HG02588 (cell line): ENCODE data around the gene SGCA.

ENCODE experiments used
- ATAC-seq: cut with Tn5 transposase; IDR thresholded peaks from one replicate; pipeline ENCODE4 v1.9.1; 2021; ENCODE audit warnings: mild to moderate bottlenecking, moderate library complexity; ENCODE audit not compliant: unreplicated experiment

The SGCA gene

DNA sequence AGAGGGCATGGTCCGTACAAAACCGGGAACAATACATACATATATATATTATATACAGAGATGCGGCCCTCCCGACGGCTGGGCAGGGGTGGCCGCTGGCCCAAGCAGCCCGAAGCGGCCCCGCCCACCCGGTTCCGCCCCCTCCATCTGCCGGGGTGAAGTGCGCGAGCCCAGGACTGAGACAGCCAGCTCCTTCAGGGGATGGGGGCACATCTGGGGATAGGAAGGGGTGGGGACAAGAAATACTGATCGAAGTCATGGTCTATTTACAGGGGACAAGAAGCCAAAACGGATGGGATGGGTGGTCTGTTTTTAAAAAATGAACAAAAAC lies 32.1 kb upstream of the SGCA start:
- no peak for ATAC-seq

DNA sequence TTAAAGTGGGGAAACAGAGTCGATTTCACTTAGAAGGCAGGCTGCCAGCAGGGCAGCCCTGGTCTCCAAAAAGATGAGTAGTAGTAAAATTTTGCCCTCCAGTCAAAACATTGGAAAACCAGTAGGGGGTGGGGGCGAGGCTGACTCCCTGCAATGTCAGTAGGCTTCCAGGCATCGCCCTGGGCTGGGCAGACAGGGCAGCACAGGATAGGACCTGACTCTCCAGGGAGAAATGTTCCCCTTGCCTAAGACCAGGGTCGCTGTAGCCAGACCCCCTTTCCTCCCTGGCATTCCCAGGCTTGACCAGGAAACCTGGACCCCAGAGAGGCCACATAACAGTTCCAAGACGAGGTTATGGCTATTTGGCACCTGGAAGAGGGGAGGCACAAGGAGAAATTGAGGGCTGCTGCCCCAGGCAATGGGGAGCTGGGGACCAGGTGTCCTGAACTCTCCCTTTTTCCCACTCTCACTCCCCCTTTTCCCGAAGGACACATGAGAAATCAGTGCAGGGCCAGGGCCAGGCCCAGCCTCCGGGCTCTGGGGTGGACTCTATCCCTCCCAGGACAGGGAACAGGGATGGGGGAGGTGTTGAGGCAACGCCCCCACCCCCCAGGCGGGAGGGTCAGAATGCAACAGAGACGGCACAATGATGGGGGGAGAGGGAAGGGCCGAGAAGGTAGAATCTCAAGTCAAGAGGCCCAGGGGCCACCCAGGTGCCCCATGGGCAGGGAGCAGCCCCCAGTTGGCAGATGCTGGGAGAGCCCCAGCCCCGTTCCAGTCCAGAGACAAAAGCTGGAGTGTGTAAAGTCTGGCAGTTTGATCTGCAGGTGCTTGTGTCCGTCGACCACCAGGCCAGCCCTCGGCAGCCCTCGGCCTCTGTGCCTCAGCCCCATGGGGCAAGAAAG lies 31.3 kb upstream of the SGCA start:
- no peak for ATAC-seq

DNA sequence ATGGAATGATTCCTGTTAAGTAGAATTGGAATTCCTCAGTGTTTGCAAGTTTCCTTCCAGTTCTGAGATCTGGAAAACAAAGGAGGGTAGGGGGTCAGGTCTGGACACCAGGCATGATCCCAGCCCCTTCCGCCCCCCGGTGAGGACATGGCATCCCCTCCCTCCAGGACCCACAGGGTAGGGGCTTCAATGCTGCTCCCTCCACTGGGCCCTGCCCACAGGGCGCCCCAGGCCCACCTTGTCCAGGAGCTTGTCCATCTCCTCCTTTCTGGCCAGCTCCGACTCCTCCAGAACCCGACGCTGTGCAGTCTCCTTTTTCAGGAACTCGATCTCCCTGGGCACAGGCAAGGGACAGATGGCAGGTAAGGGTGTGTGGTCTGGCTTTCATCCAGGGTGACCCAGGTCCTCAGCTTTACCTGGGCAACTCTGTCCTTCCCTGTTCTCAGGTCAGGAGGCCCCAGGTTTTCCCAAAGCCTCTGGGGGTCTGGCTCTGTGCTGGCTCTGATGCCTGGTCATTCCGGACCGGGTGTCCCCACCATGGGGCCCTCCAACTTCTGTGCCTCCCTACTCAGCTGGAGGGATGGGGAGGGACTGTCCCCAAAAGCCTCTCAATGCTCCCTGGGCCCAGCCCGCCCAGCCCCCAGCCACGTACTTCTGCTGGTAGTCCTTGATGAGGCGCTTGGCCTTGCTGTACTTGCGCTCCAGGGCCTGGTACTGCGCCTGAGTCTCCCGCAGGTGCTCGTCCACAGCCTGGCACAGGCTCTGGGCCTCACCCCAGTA lies 30.3 kb upstream of the SGCA start:
- no peak for ATAC-seq

DNA sequence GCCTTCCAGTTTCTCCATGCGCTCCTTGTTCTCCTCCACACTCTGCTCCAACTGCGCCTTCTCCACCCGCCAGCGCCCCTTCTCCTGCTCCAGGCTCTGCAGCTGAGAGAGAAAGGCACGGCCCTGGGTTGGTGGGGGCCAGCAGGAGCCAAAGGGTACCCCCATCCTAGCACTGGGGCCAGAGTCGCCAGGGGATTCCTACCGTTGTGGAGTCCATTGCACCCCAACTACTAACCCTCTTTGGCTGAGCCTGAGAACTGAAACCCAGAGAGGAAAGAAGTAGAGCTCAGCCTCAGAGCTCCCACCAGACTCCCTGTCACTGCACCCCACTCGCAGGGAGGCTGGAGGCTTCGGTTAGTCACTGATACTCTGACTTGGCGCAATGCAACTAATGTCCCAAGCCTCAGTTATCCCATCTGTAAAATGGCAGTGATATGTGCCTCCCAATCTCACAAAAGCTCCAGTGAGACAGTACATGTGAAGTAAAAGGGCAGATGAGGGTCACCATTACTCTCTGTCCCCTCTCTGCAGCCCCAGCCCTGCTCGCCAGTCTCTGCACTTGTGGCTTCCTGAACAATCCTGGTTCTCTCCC lies 29.6 kb upstream of the SGCA start:
- no peak for ATAC-seq

DNA sequence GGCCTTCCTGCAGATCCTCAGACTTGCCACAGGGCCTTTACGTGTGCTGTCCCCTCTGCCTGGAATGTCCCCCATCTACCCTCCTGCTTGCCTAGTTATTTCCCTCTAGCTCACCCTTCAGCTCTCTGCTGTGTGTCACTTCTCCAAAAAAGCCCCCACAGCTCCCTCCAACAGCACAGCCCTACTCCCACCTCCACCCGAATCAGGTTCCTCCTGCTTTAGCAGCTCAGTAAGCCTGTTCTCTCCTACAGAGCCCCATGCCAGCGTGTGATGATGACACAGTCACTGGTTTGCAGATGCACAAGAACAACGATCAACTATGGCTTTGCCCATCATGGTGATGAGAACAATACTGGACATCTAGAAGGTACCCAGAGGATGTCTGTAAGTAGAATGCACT lies 28.8 kb upstream of the SGCA start:
- ATAC-seq = no peak

DNA sequence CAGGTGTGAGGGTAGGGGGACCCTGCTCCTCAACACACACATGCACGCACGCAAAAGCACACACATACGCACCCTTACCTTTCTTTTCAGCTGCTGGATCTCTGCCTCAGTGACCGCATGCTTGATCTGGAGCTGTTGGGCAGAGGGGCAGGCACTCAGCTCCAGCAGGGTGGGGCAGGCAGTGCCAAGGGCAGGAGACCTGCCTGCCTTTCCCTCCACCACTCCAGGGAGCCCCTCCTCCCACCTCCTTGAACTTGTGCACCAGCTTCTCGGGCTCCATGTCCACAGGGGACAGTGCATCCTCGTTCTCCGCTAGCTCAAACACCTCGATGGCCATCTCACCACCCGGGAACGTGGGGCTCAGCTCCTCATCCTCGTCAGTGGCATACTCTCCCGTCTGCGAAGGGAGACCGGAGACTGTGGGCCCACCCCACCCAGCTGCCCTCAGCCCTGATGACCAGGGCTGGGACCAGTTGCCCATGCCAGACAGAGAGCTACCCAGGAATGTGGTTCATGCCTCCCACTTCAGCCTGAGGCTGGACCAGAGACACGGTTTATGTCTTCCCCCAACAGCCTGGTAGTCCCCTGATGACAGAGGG lies 26.5 kb upstream of the SGCA start:
- ATAC-seq = no peak

DNA sequence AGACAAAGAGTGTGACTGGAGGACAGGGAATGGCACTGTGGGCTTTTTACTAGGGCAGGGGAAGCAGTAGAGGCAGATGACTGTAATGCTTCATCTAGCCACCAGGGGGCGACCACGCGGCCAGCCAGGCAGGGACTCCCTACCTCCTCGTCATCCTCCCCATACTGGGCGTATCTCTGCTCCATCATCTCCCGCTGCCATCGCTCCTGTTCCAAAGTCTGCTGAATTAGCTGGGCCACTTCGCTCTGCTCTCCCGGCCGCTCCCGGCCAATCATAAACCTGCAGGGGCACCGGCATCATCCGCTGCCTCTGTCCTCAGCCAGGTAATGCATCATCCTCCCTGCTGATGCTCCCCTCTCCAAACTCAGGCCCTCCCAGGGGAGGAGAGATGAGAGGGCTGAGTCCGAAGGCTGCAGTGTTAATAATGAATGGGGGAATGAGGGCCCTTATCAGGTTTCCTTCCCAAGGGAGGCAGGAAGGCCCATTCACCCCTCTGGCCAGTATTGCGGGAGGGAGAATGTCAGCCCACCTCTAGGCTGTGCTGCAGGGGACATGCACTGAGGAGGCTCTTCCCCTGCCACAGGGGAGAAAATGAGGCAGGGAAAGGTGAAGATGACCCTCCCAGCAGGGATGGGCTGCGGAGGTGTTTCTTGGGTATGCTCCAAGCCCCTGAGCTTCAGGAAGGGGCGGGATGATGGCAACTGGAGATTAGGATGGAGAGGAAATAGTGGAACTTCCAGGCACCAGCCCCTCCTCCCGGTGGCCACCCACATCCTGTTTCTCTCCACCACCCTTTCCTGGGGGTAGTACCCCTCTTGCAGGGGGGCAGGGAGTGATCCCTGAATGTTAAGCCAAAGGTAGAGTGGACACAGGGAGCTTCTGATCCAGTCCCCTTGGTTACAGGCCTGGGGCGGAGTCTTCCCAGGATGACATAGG lies 25.6 kb upstream of the SGCA start:
- no peak for ATAC-seq

DNA sequence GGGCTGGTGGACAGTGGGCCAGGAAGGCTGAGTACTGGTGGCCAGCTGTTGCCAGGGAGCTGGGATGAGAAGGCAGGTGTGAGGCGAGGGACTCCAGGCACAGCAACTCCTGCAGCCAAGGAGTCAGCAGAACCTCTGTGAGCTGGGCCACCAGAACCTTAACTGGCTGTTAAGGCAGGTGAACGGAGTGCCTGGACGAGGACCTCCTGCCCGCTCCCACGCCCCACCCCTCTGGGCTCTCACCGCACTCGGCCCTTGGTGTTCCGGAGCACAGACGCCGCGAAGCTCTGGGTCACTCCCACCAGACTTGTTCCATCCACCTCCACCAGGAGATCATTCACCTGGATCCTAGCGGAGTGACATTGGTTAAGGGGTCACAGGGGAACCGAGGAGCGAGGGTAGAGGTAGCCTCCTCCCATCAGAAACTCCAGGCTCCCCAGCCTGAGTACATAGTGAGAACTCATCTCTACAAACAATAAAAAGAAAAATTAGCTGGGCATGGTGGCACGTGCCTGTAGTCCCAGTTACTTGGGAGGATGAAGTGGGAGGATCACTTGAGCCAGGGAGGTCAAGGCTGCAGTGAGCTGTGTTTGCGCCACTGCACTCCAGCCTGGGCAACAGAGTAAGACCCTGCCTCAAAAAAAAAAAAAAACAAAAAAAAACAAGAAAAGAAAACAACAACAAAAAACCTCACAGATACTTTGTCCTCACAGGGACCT lies 24.6 kb upstream of the SGCA start:
- no peak for ATAC-seq

DNA sequence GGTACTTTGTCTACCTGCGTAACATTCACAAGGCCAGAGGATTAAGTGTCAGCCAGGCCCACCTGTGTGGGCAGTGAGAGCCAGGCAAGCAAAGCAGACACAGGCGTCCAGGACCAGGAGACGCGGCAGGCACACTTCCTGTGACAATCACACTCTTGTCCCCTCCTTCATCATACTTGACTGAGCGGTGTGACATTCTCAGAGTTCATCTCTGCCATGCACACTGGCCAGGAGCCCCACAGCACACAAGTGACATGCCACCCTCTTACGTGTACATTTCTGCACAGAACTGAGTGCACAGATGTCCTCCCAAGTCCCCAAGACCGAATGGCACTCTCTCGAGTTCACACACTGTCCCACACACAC lies 24.1 kb upstream of the SGCA start:
- ATAC-seq = no peak

DNA sequence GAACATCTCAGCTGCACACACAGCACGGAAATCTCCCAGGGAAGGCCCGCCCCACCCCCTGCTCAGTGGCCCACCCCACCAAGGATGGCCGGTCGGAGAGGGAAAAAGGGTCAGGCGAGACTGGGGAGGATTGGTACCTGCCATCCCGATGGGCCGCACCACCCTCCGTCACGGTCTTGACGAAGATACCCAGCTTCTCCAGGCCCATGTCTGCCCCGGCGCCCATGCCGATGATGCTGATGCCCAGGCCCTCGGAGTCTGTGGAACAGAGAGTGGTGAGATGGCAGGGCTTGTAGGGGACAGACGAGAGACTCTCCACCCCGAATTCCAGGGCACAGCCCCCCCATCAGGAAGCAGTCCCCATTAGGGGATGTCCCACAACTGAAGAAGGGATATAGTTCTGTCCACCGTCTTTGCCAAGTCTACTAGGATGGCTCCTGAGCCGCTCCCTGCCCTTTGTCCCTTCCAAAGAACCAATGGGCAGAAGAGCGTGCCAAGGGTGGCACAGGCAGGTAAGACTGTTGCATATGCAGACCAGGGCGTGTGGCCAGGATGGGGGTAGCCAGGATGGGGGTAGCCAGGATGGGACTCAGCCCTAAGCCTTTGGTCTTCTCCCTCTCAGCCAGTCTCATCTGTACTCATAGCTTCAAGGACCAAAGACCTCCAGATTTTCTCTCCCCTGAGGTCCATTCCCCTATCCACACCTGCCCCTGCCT lies 22.2 kb upstream of the SGCA start:
- ATAC-seq = no peak

DNA sequence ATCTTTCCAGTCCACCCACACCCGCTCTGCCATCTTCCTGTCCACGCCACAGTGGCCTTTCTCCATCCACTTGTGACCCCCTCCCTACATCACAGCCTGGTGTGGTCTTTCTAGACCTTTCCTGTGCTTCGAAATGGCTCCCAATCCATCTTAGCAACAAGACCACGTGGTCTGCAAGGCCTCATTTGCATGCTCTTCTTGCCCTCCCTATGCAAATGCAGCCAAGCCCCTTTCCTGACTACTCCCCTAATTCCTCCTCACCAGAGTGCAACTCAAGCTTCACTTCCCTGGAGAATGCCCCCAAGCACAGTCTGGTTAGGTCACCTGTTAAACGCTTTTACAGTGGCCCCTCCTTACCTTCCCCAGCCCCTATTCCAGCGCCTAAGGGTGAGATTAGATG lies 21.4 kb upstream of the SGCA start:
- ATAC-seq = no peak

DNA sequence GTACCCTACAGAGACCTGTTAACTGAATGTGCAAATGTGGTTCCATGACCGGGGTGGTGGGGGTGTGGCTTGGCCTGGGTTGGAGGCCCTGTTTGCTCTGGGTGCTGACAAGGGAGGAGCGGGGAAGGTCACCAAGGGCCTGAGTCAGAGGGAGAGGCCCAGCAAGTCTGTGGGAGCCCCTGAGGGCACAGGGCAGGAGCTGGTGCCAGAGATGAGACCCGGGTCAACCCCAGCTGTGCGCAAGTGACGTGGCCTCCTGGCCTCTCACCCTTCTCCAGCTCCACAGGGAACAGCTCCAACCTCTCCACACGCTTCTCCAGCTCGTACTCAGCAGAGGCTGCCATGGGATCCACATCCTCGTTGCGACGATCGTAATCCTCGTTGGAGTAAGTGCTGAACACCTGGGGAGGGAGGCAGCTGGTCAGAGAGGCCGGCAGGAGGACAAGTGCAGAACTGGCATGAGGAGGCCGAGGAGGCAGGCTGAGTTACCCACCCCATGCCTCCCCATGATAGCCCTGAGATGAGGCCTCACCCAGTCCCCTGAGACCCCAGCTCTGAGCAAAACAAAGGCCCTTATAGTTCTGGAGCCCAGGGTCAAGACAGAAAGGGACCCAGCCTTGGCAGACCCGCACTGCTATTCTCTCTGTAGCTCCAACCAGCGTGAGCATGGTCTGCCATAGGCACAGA lies 20.8 kb upstream of the SGCA start:
- ATAC-seq = no peak

DNA sequence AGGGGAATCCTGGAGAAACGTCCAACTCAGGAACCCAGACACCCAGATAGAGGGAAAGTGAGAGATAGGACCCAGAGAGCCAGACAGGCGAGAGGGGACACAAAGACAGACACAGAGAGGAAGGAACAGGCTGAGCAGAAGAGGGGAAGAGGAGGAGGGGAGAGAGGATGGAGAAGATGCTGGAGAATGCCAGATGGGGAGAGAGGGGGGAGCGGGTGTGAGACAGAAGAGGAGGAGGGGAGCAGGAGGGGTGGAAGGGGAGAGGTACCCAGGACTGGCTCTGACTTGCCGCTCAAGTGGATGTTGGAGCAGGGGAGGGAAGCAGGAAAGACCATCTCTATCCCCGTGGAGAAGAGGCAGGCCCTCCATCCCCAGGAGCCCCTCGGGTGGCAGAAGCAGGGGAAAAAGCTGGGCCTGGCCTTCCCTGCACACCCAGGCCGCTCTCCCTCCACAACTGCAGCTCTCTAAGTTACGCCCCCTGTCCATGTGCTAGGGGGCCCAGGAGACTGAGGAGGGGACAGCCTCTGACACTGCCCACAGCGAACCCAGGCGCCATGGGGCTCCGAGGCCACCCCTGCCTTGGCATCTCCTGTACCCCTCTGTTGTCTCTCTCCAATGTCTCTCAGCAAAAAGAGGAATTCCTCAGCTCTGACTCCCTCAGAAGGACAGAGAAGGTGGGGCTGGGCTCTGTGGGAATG lies 20.1 kb upstream of the SGCA start:
- no peak for ATAC-seq

DNA sequence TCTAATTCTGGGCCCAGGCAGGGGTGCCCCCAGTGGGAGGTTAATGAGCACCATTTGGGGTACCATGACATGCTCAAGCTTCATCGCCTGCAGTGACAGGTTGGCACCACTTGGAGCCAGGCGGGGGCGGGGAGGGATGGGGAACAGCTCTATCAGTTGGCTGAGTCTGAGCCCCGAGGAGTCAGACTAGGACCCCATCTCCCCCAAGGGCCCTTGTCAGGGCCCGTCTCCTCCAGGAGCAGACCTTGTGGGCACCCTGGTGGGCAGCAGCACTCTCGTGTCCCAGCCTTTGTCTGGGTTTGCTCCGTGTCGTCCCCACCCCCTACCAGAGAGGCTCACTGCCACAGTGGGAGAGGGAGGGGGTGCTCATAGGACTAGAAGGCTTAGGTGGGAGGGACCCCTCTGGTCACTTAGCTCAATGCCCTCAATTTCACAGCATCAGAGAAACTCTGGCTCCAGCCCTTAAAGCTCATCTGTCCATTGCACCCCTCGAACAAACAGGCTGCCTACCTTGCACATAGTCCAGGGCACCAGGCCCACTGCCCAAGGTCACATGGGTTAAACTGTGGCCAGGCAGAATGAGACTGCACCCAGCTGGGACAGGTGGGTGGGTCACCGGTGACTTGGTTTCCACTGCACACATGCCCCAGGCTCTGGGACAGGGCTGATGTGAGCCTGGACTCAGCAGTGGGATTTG lies 19.4 kb upstream of the SGCA start:
- no peak for ATAC-seq

DNA sequence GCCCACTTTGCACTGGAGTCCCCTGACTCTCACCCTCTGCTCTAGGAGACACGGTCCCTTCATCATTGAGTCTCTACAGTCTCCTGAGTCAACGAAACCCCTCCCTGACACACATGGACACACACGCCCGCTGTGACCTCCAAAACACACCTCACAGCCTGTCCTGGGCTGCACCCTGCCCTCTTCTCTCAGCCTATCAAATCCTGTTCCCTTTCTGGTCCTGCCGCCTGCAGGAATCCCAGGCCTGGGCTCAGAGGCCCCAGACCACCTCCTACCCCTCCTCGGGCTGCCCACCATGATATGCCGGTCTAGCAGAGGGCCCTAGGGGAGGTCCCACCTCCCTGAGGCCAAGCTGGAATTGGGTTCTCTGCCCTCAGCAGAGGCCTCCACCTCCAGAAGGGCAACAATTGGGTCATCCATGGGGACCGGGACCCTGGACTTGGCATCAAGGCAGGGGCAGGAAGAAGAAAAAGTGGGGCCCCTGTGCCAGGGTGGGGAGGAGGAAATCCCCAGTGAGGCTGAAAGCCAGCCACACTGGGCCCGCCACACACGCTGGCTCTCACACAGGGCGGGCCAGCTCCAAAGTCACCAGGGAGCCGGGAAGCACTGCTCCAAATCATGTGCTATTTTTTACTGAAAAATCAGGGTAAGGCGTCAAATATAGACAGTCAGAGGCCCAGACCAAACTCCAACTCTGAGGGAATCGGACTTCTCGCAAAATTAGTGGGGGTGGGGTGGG lies 18.7 kb upstream of the SGCA start:
- no peak for ATAC-seq

DNA sequence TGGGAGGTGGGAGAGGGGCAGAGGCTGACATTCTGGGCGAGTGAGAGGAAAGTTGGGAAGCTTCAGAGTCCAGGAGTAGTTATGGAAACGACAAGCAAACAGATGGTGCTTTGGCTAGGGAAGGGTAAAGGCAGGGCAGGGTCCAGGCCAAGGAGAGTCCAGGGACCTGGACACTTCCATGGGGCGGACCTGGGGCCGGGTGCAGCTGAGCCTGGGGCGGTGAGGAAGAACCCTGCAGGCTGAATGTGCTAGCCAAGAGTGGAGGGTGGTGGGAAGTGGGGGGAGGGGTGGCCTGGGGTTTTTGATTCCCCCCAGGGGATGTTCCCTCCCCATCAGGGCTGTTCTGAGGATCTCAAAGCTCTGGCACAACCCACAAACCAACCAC lies 18.0 kb upstream of the SGCA start:
- ATAC-seq = no peak
